ENCODE data around the gene SGPL1.

SGPL1 gene

DNA sequence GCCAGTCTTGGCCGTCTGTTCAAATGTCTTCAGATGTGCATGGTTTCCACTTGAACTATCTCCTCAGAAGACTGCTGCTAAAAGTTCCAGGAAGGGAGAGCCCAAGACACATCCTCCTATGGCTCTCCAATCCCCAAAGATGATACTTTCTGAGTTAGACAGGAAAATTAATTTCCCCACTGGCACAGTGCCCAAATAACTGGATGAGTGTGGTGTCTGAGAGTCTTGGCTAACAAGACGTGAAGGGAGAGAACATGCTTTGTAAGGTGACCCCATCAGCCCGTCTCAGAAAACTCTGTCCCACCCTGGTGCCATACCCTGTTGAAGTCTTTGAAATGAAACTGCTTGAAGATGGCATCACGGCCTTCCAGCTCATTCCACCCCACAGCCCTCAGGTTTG, 69.7 kb downstream of the SGPL1 start:
- DNase-seq (ENCODE audit: low read depth) = no peak

DNA sequence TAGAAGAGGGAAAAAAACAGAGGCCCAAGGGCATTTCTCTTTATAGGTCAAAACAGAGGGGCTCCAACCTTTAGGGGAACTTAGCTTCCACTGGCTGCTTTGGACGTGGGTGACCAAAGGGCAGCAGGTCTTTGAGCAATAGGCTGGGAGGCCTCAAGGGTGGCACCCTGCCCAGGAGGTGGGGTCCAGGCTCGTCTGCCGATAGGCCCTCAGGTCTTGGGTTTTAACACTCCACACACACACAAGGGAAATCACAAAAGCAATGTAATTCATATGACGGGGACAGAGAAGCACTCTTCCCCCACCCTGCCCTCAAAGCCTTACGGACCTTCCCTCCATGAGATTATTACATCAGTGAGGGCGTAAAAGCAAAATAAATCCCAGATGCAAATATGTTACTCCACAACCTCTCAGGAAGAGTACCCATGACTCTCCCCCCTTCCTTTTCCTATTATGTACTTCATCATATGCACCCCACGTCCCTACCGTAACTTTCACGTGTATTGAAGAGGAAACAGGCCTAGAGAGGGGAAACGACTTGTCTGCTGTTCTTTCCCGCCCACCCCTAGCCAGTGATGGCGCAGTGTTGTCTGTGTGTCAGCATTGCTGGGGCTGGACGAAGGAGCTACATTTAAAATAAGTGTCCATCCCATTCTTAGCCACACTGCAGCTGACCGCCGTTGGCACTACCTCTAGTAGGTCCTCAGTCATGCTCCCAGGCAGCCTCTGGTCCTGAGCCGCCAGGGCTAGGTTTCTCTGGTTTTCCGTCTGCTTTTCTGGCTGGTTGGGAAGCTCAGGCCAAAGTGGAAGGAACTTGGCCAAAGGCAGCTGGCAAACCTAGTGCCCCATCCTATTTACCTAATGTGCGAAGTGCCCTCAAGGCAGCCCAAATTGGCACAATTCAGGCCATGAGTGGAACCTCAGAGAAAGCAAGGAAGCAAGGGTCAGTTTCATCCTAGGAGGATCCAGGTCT, 70.5 kb downstream of the SGPL1 start:
- DNase-seq (ENCODE audit: low read depth) = no peak

DNA sequence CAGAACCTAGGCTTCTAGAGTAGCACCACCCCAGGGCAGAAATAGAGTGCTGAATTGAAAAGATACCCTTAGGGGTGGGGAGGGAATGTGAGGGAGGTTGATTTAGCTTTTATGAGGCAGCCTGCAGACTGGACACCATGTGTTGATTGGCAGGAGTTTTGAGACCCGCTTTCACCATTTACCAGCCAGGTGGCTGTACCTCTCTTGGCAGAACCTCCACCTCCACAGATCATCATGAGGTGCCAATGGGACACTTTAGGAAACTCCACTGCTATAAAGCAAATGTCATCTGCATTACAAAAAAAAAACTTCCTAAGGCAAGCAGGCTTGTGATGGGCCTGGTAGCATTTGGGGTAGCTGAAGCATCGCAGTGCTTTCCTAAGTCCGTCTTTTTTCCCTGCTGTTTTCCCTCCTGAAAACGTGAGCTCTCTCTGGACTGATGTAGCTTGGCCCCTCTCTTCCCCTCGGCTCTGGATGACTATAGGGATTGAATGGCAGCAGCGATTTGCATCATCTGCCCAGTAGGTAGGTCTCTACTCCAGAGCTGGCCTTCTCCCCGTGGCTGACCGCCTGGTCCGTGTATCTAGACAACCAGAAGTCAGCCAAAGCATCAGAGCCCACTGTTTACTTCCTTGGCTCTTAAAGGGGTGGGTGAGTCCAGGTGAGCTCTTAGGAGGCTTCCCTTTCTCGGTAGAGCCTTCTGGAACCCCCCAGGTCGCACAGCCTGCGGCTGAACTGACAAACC, 71.3 kb downstream of the SGPL1 start:
- DNase-seq (ENCODE audit: low read depth) = no peak

DNA sequence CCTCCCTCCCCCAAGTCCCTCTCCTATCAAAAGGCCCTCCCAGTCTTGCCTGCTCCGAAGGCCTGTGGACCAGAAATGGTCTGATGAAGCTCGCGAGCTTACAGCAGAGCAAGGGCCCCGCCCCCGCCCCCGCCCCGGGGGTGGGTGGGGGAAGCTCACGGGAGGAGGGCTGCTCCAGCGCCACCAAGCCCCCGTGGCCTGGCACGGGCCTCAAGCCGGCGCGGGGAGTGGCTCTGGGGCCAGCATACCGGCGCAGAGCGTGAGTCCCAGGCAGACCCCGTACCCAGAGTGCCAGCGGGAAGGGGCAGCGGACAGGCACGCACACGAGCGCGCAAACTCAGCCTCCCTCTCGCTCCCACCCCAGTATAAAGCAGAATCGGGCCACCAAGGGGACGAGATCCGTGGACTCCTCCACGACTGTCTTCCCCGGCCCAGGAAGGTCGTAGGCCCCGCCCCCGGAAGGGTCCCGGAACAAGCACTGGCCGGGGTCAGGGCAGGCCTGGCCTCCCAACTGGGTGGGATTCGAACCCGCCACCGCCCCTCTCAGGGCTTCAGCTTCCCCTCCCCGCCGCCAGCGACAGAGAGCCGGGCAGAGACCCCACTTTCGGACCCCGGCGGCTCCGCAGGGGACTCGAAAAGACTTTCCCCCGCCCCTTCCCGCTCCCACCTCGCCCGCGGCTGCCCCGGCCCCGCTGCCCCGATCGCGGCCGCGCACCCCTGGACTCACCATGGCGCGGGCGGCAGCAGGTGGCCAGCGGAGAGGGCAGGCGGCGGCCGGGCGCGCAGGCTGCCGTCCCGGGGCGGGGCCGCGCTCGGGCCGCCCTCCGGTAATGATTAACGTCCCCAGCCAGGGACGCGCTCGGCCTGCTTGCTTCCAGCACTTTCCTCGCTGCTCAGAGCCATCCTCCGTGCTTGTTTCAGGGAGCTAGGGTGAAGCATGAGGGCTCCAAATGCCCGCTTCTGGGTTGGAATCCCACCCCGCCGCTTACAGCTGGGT, 72.4 kb downstream of the SGPL1 start, which contains the start of gene PCBD1:
Gene PCBD1 (minus strand): TSS at position 762 of the 997 bp plus-strand sequence. CDS start 32 bp downstream, at position 730.
- DNase-seq (ENCODE audit: low read depth) = peak; percentile 37

DNA sequence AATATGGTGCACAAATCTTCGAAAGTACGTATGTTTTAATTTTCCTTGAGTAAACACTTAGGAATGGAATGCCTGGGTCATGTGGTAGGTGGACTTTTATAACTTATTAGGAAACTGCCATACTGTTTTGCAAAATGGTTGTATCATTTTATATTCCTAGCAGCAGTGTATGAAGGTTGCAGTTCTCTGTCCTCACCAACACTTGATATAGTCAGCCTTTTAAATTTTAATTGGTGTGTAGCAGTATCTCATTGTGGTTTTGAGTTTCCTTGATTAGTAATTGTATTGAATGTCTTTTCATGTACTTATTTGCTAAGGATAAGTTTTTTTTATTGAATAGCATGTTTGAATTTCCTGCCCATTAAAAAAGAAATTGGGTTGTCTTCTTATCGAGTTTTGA, 73.5 kb downstream of the SGPL1 start:
- no peak for DNase-seq (ENCODE audit: low read depth)

DNA sequence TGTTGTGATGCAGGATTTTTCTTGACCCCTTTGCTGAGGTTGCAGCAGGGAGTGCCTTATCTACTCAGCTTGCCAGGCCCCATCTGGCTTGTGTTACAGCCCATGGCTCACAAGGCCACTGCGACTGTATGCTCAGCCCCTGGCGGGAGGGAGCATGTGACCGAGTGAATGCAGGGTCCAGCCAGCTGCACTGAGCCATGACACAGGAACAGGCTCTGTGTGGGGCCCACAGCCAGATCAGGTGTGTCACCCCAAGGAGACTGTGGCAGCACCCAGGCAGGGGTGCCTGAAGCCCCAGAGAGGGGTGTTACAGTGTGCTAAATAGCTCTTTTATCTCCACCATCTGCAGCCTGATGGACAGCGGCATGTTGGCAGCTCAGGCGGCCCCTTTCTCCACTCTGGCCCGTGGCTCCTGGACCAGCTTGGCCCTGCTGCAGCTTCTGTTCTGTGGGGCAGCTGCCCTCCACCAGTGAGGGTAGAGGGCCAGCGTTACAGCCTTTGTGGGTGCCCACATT, 75.2 kb downstream of the SGPL1 start:
- no peak for DNase-seq (ENCODE audit: low read depth)

DNA sequence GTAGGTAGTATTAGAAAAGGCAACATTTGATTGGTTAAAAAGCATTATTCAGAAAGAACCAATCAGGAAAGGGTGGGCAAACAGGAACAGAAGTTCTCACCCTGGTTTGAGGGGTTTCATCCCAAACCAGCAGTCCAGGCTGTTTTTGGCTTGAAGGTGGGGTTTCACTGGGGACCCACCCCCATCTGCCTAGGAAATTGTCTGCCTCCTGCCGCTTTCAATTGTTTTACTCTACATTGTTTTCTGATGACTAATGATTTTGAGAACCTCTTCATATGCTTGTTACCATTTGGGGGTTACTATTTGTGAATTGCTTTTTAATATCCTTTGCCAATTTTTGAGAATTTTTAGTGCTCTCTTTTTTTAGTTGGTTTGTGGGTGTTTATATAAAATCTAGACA, 75.9 kb downstream of the SGPL1 start:
- no peak for DNase-seq (ENCODE audit: low read depth)

DNA sequence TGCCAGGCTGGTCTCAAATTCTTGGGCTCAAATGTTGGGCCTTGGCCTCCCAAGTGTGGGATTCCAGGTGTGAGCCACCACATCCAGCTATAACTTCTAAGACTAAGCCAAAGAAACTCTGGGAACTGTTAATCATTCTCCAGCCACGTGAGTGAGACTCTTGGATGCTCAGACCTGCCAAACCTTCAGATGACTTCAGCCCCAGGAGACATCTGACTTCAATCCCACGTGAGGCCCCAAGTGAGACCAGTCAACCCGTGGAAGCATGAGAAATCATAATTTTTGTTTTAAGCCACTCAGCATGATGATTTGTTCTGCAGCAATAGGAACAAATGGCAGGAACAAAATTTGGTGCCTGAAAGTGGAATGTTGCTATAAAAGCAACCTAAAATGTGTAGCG, 76.9 kb downstream of the SGPL1 start:
- DNase-seq (ENCODE audit: low read depth) = no peak

DNA sequence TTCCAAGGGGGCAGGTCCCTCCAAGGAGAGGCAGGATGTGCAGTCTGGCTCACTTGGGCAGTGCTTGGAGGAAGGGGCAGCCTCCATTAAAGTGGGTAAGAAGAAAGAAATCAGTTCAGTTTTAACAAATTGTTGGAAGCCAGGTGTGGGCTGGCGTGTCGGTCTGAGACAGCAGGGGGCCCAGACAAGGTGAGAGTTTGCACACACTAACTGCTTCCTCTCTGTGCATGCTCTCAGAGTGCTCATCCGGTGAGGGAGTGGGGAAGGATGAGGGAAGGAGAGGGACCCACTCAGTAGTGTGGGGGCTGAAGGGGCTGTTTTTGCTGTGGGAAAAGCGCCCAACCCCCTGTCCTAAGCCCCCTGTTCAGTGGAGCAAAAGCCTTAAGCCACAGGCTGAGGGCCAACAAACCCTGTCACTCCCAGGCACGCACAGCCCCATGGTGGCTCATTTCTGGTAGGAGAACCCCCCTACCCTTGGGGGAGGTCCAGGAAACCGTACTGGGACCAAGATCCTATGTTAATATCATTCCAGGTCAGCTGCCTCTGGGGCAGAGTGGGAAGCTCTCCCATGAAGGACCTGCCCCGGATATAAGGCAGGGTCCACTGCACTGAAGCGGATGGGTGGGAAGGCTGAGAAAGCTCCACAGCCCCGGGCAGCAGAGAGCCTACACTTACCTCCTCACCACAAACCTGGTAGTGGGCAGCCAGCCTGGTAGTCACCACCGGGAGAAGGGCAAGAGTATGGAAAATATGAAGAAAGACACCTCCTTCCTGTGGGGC, 77.7 kb downstream of the SGPL1 start:
- no peak for DNase-seq (ENCODE audit: low read depth)

DNA sequence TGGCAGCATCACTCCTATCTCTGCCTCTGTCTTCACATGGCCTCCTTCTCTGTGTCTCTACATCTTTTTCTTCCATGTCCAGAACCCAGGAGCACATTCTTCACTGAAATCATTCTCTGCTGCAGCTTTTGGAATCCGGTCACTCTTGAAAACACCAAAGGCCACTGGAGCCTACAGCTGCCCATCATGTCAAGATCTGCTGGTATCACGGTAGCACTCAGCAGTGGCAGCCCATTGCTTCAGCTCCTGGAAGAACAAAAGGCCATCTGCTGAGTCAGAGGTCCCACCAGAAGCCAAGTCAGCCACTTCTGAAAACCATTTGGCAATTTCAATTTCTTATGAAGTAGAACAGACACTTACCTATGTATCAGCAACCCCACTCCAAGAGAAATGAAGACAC, 78.7 kb downstream of the SGPL1 start:
- DNase-seq (ENCODE audit: low read depth) = no peak

DNA sequence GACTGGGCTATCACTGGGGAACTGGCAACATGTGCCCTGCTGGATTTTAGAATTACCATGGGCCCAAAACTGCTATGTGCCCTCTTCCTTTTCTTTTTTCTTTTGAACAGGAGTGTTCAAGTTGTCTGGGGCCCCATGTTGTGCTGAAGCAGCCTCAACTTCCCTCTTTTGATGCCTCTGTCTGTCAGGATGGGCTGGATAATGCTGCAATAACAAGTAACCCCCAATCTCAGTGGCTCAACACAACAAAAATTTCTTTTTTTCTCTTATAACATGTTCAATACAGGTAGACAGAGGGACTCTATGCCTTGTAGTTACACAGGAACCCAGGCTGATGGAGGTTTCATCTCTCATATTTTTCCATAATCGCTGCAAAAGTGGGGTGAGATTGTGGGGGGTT, 80.8 kb downstream of the SGPL1 start:
- DNase-seq (ENCODE audit: low read depth) = no peak

DNA sequence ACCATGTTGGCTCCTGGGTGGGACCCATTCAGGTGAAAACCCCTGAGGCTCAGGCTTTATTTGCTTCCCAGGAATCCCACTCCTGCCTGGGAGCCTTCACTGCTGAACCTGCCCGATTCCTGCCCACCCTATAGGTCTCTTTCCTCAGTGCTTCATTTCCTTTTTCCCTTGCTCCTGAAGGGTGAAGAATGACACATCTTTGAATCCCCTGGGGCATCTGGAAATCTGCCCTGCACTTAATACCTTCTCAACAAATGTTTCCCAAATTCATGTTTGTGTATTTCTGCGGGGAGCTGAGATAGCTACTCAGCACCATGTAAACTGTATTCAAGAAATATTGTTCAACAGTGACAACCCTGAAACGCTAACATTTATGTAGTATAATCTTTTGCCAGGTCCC, 82.9 kb downstream of the SGPL1 start:
- no peak for DNase-seq (ENCODE audit: low read depth)

DNA sequence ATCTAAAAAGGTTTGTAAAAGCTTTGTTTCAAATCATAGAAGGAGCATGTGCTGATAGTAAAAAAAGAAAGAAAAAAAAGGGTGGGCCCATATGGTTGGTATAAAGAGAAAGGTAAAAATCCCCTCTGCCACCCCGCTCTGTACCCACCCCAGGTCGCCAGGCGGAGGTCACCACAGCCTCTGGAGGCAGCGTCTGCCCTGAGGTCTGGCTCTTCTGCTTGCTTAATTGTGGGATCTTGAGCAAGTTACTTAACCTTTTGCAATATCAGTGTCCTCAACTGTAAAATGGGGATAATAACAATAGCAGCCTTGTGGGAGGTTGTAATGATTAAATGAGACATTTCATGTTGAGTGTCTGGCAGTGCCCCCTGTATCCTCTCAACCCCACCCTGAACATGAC, 83.3 kb downstream of the SGPL1 start:
- no peak for DNase-seq (ENCODE audit: low read depth)

DNA sequence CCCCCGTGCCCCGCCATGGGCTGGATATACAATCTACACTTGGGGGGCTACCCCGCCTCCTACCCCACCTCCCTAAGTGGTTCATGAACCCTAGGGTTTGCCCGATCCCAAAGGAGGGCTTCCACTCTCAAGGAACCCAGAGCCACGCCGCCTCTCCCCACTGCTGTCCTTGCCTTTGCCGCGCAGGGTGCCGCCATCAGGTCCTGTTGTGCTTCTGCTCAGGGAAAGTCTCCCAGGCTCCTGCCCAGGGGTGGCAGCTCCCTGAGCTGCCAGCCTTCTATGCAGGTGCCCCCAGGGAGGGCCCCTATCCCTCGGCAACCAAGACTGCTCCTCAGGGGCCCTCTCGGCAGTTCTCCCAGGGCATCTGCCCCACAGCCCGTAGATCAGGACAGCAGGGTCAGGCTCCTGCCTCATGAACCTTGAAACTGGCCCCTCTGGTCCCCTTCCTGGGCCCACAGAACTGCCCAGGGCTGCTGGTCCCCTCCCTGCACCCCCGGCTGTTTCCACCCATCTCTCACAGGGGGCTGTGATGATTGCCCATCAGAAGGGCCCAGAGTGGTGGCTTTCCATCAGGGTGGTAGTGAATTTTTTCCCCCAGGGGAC, 85.6 kb downstream of the SGPL1 start:
- DNase-seq (ENCODE audit: low read depth) = no peak

DNA sequence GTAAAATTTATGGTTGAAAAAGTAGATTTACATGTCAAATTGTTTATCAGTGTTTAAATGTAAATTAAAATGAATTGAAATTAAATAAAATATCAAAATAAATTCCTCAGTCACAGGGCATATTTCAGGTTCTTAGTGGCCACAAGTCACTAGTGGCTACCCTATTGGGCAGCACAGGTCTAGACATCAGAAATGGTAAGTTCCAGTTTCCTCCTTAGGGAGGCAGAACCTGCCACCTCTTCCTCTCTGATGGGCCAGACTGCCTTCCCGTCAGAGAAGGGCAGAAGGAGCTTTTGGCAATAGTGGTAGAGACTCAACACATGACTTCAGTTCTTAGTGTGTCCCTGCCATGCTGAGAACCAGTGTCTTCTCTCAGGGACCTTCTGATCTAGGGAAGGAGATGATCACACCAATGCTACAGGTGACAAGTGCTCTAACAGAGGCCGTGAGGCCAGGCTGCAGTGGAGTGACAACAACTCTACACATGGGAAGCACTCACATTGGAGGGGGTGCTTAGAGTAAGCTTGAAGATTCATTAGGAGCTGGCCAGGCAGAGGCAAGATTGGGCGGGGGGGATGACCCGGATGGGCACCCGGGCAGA, 87.0 kb downstream of the SGPL1 start:
- no peak for DNase-seq (ENCODE audit: low read depth)

DNA sequence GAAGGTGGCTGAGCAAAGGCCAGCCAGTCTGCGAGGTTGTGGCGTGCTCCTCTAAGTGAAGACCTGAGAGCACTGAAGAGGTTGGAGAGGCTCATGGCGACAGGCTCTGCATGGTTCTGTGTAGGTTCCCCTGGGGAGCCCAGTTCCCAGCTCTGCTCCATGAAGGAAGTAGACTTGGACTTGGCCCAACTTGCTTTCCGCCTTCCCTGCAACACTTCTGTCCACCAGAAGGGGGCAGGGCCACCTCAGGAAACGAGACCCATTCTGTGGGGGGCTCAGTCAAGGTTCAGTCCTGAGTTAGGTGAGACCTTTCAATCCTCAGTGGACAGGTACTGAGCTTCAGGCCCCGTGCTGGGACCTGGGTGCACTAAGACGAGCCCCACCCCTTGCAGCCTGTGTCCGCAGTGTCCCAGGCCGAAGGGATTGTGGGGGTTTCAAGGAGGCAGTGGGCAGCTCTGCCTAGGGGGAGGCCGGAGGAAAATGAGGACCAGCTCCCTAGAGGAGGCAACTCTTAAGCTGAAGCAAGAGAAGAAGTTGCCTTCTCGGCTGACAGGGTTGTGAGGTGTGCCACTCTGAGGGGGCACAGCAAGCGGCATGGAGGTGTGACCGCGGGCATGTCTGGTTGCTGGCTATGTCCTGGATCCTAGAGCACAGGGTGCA, 87.6 kb downstream of the SGPL1 start:
- DNase-seq (ENCODE audit: low read depth) = no peak

DNA sequence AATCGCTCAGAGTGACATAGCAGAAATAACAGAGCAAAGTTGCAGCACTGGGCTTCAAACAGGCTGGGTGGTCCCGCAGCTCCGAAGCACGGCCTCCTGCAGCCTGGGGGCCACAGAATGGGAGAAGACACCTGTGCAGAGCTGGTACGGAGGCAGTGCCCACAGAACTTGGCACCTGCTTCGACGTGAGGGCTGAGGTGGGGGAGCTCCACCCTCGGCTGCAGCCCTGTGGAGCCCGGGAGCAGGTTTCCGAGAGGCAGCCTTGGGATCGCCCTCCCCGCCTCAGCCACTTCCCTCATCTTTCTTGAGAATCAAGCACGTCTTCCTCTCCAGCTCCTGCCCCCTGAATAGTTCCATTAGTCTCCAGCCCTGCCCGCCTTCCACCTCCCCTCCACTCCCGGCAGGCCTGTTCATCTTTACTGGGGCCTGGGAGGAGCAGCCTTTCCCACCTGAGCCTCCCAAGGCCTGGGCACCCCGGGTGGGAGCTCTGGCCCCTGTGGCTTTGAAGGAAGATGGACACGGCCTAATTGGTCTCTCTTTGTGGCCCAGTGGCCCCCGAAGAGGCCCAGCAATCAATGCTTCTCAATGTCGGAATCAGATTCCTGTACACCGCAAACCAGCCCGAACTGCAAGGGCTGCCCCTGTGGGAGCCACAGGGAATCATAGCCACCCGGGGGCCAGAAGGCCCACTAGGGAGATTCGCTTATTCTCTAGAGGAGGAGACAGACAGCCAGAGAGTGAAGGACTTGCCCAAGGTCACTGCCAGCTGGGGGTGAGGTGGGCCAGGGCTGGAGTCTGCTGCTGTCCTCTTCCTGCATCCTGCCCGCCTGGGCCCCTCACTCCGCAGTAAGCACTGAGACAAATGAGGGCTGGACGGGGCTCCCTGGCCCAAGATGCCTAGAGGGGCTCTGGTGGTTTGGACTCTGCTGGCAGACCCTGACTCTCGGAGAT, 89.6 kb downstream of the SGPL1 start:
- DNase-seq (ENCODE audit: low read depth) = no peak

DNA sequence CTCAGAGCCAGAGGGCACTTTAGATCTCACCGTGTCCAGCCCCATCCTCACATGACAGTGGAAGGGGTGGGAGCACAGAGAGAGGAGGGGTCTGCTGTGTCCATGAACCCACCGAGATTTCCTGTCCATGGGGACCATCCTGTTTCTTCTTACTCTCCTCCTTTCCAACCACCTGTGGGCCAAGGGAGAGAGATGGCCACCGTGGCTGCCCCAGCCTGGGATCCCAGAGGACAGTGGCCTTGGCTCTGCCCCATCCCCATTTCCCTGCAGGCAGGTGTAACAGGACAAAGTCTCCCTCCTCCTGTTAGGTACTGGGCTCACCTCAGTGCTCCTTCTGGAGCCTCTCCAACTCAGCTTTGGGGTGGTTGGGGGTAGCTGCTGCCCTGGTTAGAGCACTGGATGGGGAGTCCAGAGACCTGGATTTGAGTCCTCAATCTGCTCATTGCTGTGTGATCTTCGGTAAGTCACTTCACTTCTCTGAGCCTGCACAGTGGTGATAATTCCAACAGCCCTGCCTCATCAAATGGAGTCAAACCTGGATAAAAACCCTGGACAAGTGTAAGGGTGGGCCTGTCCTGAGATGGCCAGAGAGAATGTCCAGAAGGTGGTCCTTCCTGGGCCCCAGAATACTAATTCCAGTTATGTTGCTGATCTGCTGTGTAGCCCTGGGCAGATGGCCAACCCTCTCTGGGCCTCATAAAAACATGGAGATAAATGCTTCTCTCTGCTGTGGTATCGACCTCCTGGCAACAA, 90.5 kb downstream of the SGPL1 start:
- no peak for DNase-seq (ENCODE audit: low read depth)
